Stimulated activated CD4-positive, alpha-beta T cell treated with anti-CD3 and anti-CD28 coated beads, TNF-alpha, amount 100 ng/mL, for 1 hour (primary cell): Measurements from ENCODE around the gene LAMA3.

ENCODE experiments used
- DNase-seq, 3 donors: peaks; one replicate each; pipeline ENCODE4 v3.0.0-alpha.2; 2020; ENCODE audit warnings: low read depth in 3 of 3, low spot score in 1 of 3

LAMA3 gene

DNA sequence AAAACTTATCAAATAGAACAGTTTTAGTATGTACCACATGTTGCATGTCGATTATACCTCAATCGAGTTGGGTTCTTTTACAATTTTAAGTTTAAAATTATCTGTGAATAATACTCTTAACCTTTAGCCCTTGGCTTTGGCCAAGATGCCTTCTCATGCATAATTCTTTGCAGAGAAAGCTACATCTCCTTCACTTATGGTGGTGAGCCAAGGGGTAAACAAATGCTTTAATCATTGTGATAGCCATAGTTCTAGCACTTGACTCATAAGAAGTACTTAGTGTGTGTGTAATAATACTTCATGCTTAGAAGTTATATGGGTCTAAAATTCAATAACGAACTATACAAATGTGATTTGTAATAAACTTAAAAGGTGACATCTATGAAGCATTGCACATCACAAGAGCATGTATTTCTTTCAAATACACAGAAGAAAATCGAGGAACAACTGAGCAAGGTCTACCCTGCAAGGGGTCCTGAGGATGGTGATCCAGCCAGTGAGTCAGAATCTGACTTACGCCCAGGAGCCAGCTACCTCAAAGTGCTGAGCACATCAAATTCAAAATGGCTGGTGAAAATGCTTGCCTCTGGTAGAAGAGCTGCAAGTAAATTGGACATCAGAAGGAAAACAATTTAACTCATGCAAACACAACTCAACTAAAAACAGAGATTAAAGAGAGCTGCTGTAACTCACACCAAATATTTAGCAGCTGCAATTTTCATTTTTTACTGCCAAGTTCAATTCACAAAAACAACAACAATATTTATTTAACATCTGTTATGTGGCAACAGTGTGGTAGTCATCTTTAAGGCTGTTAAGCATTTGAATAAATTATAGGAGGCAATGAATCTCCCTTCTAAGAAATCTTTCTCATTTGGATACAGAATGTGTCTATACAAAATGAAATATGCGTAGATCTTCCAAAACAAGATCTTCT, 301.5 kb downstream of the LAMA3 start:
- no peak for DNase-seq

DNA sequence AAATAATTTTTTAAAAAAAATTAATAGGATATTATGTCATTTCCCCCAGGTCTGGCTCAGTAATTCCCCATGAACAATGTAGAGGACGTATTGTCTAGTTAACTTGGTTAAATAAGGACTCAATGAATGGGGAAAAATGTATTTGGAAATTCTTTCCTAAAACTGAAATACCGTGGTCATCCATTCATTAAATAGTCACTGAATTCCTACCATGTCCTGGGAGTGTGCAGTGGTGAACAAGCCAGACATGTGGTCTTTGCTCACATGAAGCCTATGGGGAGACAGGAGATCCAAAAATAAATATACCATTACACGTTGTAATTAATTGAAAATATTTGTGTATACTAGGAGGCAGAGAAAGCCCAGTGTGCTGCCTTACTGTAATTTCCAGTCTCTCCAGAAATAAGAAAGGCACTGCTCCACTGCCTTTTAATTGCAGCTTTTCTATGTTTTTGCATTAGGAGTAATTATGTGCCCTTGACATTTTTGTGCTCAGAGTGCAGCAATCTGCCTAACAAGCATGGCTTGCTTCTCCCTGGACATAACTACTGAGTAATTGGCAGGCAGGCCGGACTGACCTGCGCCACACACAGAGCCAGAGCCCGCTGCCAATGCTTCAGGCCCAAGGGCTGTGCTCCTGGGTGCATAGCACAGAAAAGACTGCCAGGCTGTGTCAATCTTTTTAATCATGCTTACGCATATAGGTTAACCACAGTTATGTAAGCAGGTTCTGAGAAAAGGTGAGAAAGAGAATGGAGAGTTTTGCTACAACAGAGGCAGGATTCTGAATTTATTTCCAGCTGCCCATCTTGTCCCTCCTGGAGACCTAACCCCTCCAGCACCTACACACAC, 303.1 kb downstream of the LAMA3 start:
- no peak for DNase-seq

DNA sequence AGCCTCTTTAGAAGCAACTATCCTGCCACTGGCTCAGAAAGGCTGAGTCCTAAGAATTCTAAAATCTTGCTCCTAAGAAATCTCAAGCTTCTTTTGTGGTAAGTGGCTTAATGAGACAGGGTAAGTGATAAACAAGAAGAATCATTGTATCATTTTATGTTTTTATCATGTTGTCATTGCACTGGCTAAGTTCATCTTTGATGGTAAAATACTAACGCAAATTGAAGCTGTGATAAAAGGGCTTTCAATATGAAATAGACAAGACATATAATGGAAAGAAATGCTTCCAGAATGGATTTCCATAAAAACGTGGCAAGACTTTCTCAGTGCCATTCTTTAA, 303.7 kb downstream of the LAMA3 start:
- no peak for DNase-seq

DNA sequence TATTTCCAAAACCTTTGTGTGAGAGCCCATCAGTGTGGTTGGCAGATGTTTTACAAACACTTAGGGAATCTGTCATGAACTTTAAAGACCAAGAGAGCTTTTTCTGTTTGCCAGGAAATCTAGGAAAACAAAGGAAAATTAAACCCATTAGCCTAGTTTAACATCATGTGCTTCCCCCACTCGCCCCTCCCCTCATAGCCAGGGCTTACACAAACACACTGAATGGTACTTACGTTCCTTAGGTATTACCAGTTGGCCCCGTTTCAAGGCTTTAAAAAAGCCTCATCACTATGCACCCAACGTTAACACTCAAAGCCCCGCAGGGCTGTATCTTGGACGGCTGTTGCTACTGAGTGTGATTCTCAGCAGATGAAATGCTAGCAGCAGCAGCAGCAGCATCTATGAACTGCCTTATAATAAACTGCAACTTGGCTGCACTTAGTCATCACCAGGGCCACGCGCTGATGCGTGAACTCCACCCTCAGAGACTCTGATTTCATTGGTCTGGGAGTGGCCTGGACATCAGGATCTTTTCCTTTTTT, 305.2 kb downstream of the LAMA3 start:
- no peak for DNase-seq

DNA sequence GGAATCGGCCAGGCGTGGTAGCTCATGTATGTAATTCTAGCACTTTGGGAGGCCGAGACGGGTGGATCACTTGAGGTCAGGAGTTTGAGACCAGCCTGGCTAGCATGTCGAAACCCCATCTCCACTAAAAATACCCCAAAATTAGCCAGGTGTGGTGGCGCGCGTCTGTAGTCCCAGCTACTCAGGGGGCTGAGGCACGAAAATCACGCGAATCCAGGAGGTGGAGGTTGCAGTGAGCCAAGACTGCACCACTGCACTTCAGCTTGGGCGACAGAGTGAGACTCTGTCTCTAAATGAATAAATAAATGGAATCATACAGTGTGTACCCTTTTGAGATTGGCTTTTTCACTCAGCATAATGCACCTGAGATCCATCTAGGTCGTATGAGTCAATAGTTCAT, 305.9 kb downstream of the LAMA3 start:
- no peak for DNase-seq

DNA sequence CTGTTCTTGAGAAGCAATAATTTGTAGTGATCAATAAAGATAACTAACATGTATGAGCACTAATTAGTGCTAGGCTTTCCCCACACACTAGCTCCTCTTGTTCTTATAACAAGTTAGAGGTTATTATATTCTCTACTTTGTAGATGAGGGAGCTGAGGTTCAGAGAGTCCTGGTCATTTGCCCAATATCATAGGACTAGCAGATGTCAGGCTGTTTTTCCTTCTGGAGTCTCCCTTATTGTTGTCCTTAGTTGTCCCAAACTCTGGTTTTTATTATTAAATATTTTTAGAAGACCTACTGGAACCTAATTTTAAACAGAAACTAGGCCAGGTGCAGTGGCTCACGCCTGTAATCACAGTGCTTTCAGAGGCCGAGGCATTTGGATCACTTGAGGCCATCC, 308.8 kb downstream of the LAMA3 start:
- DNase-seq, result no peak

- no peak for DNase-seq
Measured at GRCh38 chr18:23998820-23999219, 309.6 kb downstream of the LAMA3 start.

DNA sequence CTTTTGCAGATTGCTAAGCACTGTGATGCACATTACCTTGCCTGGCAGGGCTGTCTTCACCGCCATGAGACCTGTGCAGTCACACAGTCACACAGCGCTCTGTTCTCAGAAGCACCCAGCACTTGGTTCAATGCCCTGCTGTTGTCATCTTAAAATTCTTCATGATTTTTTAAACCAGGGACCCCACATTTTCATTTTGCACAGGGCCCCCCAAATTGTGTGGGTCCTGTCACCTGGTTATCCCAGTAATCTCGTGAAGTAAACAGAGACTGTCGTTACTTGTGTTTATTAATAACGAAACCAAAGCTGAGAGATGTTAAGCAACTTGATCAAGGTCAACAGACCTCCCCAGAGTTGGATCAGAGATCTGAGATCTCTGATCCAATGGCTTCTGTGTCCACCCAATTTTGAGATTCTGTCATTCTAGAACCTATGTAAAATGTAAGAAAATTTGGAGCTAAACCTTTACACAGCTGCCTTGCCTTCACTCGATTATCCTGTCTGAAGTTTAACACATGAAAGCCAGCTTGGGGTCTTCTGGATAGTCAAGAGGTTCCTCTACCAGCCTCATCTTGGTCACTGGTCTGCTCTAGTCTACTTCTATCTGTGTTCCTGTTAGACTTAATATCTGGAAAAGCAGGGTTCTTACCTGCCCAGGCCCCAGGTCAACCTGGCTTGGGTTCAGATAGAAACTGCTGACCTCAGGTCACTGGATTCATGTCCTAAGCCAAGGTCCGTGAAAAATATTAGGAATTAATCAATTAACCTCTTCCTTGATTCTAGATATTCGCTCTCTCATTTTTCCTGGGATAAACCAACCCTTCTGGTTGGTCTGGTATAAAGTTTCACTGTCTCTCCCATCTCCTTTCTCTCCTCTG, 311.6 kb downstream of the LAMA3 start:
- no peak for DNase-seq

DNA sequence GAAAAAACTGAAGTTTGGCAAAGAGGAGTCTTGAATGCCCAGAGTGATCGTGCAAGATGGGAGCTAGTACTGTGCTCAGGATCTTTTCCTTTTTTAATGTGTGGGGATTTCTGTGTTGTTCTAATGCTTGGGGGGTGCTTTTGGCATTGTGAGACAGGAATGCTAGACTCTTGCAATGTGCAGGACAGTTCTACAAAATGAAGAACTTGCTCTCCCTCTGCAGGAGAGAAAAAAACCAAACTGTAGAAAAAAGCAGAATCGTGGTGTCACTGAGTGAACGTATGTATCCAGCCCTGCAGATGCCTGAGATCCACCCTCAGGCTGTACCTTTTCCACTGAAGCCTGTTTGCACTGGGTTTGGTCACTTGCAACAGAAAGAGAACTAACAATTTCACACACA, 313.2 kb downstream of the LAMA3 start:
- no peak for DNase-seq

DNA sequence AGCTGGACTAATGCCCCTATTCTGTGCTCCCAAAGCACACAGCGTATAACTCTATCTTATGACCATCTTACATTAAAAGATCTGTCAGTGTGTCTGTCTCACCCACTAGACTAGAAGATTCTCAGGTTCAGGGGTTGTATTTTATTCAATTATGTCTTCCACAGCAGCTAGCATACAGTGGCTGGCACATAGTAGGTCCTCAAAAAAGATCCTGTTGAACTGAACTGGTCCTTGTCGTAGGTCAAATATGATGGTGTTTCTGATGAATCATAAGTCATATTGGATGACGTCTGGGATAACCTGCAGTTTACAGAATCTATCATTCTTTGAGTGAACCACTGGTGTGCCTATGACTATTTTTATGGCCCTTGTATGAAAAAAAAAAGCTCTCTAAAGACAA, 314.0 kb downstream of the LAMA3 start:
- no peak for DNase-seq

- DNase-seq, result no peak
Measured at GRCh38 chr18:24003903-24004640, 314.8 kb downstream of the LAMA3 start.
